ENCODE measurements around the gene TPCN2.

DNA sequence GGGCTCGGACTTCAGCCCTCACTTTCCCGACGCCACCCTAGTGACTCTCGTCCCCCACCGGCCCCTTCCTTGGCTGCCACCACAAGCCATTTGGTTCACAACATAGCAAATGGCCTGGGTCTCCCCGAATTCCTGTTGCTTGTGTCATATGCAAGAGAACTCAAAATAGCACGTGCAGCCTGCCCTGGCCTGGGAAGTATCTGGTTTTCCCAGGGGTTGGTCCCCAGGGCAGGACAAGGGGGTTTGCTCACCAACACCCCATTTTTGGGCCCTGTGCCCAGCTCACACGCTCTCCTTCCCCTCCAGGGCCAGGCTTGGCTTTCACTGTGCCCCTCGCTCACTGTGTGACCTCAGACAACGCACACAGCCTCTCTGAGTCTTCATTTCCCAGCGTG lies 12.8 kb upstream of the TPCN2 start:
- TF ChIP-seq CTCF (IDR thresholded peaks at IDR 0.05) (no peak), POLR2A (IDR thresholded peaks at IDR 0.05) (no peak)
